ENCODE data around the gene RAB3GAP2.

Gene RAB3GAP2

DNA sequence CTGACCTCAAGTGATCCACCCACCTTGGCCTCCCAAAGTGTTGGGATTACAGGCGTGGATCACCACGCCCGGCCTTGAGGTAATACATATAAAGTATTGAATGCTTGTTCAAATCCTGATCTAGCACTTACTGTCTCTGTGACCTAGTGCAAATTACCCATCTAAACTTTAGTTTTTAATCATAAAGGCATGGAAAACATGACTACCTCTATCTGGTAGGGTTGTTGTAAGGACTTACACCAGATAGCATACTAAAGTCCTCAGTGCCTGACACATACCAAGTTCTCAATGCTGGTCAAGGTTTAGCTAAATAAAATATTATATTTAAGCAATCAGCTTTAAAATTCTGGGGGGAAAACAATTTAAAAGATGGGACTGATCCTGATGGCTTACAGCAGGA is 38.3 kb downstream of the RAB3GAP2 start:
- TF ChIP-seq, protein P1, sequence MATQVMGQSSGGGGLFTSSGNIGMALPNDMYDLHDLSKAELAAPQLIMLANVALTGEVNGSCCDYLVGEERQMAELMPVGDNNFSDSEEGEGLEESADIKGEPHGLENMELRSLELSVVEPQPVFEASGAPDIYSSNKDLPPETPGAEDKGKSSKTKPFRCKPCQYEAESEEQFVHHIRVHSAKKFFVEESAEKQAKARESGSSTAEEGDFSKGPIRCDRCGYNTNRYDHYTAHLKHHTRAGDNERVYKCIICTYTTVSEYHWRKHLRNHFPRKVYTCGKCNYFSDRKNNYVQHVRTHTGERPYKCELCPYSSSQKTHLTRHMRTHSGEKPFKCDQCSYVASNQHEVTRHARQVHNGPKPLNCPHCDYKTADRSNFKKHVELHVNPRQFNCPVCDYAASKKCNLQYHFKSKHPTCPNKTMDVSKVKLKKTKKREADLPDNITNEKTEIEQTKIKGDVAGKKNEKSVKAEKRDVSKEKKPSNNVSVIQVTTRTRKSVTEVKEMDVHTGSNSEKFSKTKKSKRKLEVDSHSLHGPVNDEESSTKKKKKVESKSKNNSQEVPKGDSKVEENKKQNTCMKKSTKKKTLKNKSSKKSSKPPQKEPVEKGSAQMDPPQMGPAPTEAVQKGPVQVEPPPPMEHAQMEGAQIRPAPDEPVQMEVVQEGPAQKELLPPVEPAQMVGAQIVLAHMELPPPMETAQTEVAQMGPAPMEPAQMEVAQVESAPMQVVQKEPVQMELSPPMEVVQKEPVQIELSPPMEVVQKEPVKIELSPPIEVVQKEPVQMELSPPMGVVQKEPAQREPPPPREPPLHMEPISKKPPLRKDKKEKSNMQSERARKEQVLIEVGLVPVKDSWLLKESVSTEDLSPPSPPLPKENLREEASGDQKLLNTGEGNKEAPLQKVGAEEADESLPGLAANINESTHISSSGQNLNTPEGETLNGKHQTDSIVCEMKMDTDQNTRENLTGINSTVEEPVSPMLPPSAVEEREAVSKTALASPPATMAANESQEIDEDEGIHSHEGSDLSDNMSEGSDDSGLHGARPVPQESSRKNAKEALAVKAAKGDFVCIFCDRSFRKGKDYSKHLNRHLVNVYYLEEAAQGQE (IDR thresholded peaks at IDR 0.05; ENCODE audit: insufficient replicate concordance, low read depth) = no peak
- TF ChIP-seq, protein P2, sequence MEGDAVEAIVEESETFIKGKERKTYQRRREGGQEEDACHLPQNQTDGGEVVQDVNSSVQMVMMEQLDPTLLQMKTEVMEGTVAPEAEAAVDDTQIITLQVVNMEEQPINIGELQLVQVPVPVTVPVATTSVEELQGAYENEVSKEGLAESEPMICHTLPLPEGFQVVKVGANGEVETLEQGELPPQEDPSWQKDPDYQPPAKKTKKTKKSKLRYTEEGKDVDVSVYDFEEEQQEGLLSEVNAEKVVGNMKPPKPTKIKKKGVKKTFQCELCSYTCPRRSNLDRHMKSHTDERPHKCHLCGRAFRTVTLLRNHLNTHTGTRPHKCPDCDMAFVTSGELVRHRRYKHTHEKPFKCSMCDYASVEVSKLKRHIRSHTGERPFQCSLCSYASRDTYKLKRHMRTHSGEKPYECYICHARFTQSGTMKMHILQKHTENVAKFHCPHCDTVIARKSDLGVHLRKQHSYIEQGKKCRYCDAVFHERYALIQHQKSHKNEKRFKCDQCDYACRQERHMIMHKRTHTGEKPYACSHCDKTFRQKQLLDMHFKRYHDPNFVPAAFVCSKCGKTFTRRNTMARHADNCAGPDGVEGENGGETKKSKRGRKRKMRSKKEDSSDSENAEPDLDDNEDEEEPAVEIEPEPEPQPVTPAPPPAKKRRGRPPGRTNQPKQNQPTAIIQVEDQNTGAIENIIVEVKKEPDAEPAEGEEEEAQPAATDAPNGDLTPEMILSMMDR (IDR thresholded peaks at IDR 0.05; ENCODE audit: insufficient read depth, low read length) = no peak
- no peak for TF ChIP-seq POLR2AphosphoS5 (IDR thresholded peaks at IDR 0.05; ENCODE audit: low read depth)
- no peaks in the 10 kb centered on the region for H3K27me3 ChIP-seq (ENCODE audit: insufficient read depth, poor library complexity, severe bottlenecking)
- H3K27ac ChIP-seq (replicated peaks) = no peak overlapping the region
- DNase-seq (ENCODE audit: low read depth in 1 of 2, low spot score in 1 of 2) = no peak
- H3K4me3 ChIP-seq (replicated peaks; ENCODE audit: insufficient read depth, low read length) = no peak overlapping the region

DNA sequence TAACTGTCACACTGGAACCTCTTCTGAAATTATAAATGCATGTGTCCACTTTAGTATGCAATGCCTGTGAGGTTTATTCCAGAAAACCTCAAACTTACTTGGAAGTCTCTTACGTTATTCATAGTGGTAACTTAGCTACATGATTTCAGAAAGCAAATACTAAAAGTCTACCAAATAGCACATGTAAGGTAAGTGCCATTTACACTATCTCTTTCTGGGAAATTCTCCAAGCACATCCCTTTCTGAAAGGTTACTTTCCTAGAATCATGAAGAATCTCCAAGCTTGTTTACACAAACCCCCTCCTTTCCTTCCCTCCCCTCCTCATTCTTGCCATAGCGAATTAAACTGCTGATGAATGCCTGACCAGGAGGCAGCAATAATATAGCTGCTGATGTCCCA is 42.5 kb downstream of the RAB3GAP2 start:
- no peak overlapping the region for H3K27ac ChIP-seq (replicated peaks)
- no peak for DNase-seq (ENCODE audit: low read depth in 1 of 2, low spot score in 1 of 2)
- H3K4me3 ChIP-seq (replicated peaks; ENCODE audit: insufficient read depth, low read length) = no peak overlapping the region
- TF ChIP-seq GABPA (IDR thresholded peaks at IDR 0.05; ENCODE audit: low read depth) (no peak), POLR2AphosphoS5 (IDR thresholded peaks at IDR 0.05; ENCODE audit: low read depth) (no peak)
- TF ChIP-seq, protein P1 (IDR thresholded peaks at IDR 0.05; ENCODE audit: insufficient replicate concordance, low read depth) = no peak
- H3K27me3 ChIP-seq (ENCODE audit: insufficient read depth, poor library complexity, severe bottlenecking) = no peaks in the 10 kb centered on the region

DNA sequence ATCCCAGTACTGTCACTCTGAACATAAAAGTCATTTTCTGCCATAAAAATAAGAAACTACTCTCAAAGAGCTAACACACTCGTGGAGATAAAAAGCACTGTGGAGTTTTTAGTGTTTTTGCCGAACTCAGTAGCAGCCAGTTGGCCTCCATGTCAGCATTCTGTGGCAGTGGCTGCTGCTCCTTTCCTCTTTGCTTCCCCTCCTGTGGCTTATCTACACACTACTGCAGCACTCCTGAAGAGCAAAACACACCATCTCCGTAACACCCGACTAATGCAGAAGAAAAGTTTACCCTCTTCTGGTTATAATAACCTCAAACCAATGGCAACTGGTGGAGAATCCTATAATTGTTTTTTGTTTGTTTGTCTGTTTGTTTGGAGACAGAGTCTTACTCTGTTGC is 44.9 kb downstream of the RAB3GAP2 start:
- Histone ChIP-seq H3K4me3 (replicated peaks; ENCODE audit: insufficient read depth, low read length) (no peak overlapping the region), H3K27me3 (ENCODE audit: insufficient read depth, poor library complexity, severe bottlenecking) (no peaks in the 10 kb centered on the region), H3K27ac (replicated peaks) (peak overlapping the region; percentile 21)
- TF ChIP-seq, protein P1 (IDR thresholded peaks at IDR 0.05; ENCODE audit: insufficient replicate concordance, low read depth) = no peak
- TF ChIP-seq, protein P2 (IDR thresholded peaks at IDR 0.05; ENCODE audit: insufficient read depth, low read length) = no peak
- TF ChIP-seq GABPA (IDR thresholded peaks at IDR 0.05; ENCODE audit: low read depth) (no peak), SPI1 (IDR thresholded peaks at IDR 0.05; ENCODE audit: borderline replicate concordance, low read depth) (no peak), POLR2AphosphoS5 (IDR thresholded peaks at IDR 0.05; ENCODE audit: low read depth) (no peak)
- DNase-seq (ENCODE audit: low read depth in 1 of 2, low spot score in 1 of 2) = no peak

DNA sequence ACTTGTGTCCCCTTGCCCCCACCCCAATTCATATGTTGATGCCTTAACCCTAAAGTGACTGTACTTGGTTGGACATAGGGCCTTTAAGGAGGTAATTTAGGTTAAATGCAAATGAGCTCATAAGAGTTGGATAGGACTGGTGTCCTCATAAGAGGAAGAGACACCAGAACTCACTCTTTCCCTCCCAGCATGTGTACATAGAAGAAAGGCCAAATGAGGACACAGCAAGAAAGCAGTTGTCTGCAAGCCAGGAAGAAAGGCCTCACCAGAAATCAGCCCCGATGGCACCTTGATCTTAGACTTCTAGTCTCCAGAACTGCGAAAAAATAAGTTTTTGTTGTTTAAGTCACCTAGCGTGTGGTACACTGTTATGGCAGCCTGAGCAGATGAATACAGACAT is 45.5 kb downstream of the RAB3GAP2 start:
- peak overlapping the region; percentile 21 for H3K27ac ChIP-seq (replicated peaks)

More for the DNA sequence above, 45.5 kb downstream of the RAB3GAP2 start:
- peak; percentile 38; the same call in 1 of the 2 replicates for TF ChIP-seq SPI1 (IDR thresholded peaks at IDR 0.05; ENCODE audit: borderline replicate concordance, low read depth)
- TF ChIP-seq POLR2AphosphoS5 (IDR thresholded peaks at IDR 0.05; ENCODE audit: low read depth) = no peak
- TF ChIP-seq, protein P2 (IDR thresholded peaks at IDR 0.05; ENCODE audit: insufficient read depth, low read length) = no peak
- no peak for TF ChIP-seq GABPA (IDR thresholded peaks at IDR 0.05; ENCODE audit: low read depth)
- TF ChIP-seq, protein P1 (IDR thresholded peaks at IDR 0.05; ENCODE audit: insufficient replicate concordance, low read depth) = no peak
- DNase-seq (ENCODE audit: low read depth in 1 of 2, low spot score in 1 of 2) = peak in 1 of 2 experiments; percentile 43
- no peaks in the 10 kb centered on the region for H3K27me3 ChIP-seq (ENCODE audit: insufficient read depth, poor library complexity, severe bottlenecking)
- H3K4me3 ChIP-seq (replicated peaks; ENCODE audit: insufficient read depth, low read length) = no peak overlapping the region
